22Rv1 (cell line): Measurements from ENCODE around the gene ARHGAP27.

Experiments used
- CTCF ChIP-seq: fragments of 450-650 bp; IDR thresholded peaks from 2 replicates; pipeline ENCODE4 v1.5.1; 2017; ENCODE audit warnings: mild to moderate bottlenecking
- ZFX ChIP-seq: fragments of 450-650 bp; IDR thresholded peaks from 2 replicates; pipeline ENCODE4 v1.6.1; 2017; ENCODE audit warnings: antibody characterized with exemption, borderline replicate concordance

- TF ChIP-seq CTCF: no peak
- TF ChIP-seq ZFX: no peak
These were observed 23.9 kb downstream of the ARHGAP27 start for GRCh38 chr17:45408611-45409421.
